ENCODE measurements around the gene GFER.

DNA sequence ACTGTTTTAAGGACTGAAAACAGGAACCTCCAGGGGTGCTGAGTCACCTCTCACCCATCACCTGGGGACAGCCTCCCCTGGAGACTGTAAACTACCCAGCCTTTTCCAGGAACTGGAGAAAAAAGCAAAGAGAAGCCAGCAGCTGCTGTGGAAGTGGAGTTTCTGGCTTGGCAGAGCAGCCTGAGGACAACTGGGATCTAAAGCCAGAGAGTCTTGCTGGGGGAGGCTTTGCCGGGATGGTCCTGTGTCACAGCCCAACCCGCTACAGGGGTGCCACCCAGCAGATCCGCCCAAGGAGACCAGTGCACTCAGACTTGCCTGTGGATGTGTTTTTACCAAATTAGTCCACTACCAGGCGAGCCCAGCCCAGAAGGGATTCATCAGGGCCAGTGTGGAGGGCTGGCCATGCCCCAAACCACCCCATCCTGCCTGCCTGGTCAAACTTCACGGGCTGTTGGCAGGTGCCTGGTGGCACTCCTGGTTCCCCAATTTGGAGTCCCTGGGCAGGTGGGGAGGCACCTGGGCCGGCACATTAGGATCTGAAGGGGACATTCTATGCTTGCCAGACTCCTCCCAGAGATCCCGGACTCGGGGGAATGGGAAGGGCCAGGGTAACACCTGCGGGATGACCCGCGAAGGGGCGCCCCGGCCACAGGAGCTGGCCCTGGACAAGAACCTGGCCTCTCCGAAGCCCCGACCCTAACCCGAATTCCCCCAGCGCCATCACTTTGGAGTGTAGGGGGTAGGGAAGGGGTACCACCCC, 41.8 kb upstream of the GFER start:
- TF ChIP-seq, protein P1, sequence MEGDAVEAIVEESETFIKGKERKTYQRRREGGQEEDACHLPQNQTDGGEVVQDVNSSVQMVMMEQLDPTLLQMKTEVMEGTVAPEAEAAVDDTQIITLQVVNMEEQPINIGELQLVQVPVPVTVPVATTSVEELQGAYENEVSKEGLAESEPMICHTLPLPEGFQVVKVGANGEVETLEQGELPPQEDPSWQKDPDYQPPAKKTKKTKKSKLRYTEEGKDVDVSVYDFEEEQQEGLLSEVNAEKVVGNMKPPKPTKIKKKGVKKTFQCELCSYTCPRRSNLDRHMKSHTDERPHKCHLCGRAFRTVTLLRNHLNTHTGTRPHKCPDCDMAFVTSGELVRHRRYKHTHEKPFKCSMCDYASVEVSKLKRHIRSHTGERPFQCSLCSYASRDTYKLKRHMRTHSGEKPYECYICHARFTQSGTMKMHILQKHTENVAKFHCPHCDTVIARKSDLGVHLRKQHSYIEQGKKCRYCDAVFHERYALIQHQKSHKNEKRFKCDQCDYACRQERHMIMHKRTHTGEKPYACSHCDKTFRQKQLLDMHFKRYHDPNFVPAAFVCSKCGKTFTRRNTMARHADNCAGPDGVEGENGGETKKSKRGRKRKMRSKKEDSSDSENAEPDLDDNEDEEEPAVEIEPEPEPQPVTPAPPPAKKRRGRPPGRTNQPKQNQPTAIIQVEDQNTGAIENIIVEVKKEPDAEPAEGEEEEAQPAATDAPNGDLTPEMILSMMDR (IDR thresholded peaks at IDR 0.05; ENCODE audit: borderline replicate concordance, extremely low read depth, low read length, poor library complexity, severe bottlenecking): no peak
- TF ChIP-seq EZH2 (IDR thresholded peaks at IDR 0.05; ENCODE audit: borderline replicate concordance, low read depth, low read length, severe bottlenecking): no peak

All from DND-41 (cell line).